Measurements from ENCODE around the gene NKIRAS2.

DNA sequence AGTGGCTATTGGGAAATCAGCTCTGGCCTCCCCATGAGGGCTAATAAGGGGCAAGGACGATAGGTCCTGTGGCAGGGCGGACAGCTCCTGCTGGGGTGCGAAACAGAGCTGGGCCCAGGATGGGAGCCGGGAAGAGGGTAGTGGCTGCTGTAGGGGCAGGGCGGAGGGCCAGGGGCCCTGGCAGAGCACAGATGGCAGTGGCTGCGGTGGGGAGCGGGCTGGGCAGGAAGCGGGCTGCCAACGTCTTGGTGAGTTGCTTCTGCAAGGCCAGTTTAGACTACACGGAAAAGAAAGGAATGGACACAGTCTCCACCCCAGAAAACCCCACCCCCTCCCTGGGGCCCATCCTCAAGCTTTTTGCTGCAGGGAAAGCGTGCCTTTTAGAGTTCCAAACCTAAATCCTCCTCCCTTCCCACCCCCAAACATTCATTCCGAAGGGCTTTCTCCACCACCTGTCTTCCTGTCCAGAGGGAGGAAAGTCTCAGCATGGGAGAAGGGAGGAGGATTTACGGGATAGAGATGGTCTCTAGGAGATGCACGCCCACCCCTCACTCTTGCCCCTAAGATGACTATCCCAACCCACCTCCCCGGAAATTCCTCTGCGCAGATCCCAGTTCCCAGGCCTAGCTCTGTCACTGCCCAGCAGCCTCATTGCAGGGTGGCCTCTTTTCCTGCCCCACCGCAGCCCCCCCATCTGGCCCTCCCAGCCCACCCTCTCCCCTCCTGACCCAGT, 7.1 kb downstream of the NKIRAS2 start:
- TF ChIP-seq, protein P1, sequence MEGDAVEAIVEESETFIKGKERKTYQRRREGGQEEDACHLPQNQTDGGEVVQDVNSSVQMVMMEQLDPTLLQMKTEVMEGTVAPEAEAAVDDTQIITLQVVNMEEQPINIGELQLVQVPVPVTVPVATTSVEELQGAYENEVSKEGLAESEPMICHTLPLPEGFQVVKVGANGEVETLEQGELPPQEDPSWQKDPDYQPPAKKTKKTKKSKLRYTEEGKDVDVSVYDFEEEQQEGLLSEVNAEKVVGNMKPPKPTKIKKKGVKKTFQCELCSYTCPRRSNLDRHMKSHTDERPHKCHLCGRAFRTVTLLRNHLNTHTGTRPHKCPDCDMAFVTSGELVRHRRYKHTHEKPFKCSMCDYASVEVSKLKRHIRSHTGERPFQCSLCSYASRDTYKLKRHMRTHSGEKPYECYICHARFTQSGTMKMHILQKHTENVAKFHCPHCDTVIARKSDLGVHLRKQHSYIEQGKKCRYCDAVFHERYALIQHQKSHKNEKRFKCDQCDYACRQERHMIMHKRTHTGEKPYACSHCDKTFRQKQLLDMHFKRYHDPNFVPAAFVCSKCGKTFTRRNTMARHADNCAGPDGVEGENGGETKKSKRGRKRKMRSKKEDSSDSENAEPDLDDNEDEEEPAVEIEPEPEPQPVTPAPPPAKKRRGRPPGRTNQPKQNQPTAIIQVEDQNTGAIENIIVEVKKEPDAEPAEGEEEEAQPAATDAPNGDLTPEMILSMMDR (IDR thresholded peaks at IDR 0.05): no peak
- no peak for TF ChIP-seq POLR2A (IDR thresholded peaks at IDR 0.05)
- no peak for TF ChIP-seq POLR2AphosphoS5 (IDR thresholded peaks at IDR 0.05; ENCODE audit: insufficient read depth in 1 of 2, low read depth in 1 of 2)
